ENCODE results near the gene GPR62. TPM values are rescaled to one million over a fixed set of nuclear protein-coding genes. Genes with fewer than 3 reads are reported as not detected.

The GPR62 gene
- polyA plus RNA-seq, 3 donors = not detected

GRCh38 chr3:51969841-51970240 lies 14.7 kb downstream of the GPR62 start:
- TF ChIP-seq CTCF (IDR thresholded peaks at IDR 0.05) = no peak
- H3K4me3 Mint-ChIP-seq = no peak overlapping the region
- intact Hi-C loops (cut with micrococcal nuclease) = no loop called here
- no peak overlapping the region for H3K27ac ChIP-seq (ENCODE audit: low read depth in 1 of 2, low read length in 2 of 2)
- 98% methylated on average over 4 of the region's 4 CpGs for WGBS (ENCODE audit: insufficient coverage)
- H3K9ac ChIP-seq (ENCODE audit: insufficient read depth, low read length, poor library complexity, severe bottlenecking) = no peak overlapping the region
- H3K36me3 Mint-ChIP-seq = peaks cover 10 to 11% of the 10 kb centered on the region in 2 donors
- H3K36me3 ChIP-seq (replicated peaks in 1 of 2; ENCODE audit: control insufficient read depth in 1 of 2, insufficient read depth in 2 of 2, low read length in 2 of 2) = no peaks in the 10 kb centered on the region
- H3K4me1 ChIP-seq (ENCODE audit: control insufficient read depth in 1 of 2, insufficient read depth in 2 of 2, low read length in 2 of 2) = peaks cover 26 to 32% of the 10 kb centered on the region in 2 donors
- H3K27me3 Mint-ChIP-seq (ENCODE audit: low read depth in 3 of 3) = peaks cover 33 to 41% (median 37%) of the 10 kb centered on the region in 3 donors
- no peak overlapping the region for H3K4me3 ChIP-seq (replicated peaks in 1 of 3; ENCODE audit: low read depth in 2 of 3, low read length in 3 of 3)
- no peaks in the 10 kb centered on the region for H3K9me3 ChIP-seq (replicated peaks in 1 of 2; ENCODE audit: control insufficient read depth in 1 of 2, insufficient read depth in 1 of 2, low read length in 2 of 2)
- no peak for DNase-seq
- H3K79me2 ChIP-seq (ENCODE audit: insufficient read depth, low read length) = no peaks in the 10 kb centered on the region
- H2AFZ ChIP-seq (ENCODE audit: insufficient read depth, low read depth, low read length, poor library complexity, severe bottlenecking) = no peak overlapping the region
- H4K20me1 ChIP-seq (ENCODE audit: insufficient read depth, low read length) = peaks cover 4% of the 10 kb centered on the region
- H3K4me1 Mint-ChIP-seq = peaks cover 27% of the 10 kb centered on the region
- peaks cover 0 to 17% (median 0%) of the 10 kb centered on the region in 7 donors for H3K9me3 Mint-ChIP-seq
- peaks cover 10 to 32% of the 10 kb centered on the region in 2 donors for H3K27me3 ChIP-seq (ENCODE audit: control insufficient read depth in 2 of 2, insufficient read depth in 2 of 2, low read length in 2 of 2)
- no peak overlapping the region for H3K4me2 ChIP-seq (replicated peaks; ENCODE audit: extremely low read depth, low read length, poor library complexity, severe bottlenecking)
- H3K27ac Mint-ChIP-seq = no peak overlapping the region

GRCh38 chr3:51970606-51971300 lies 15.6 kb downstream of the GPR62 start:
- Histone ChIP-seq H3K4me2 (replicated peaks; ENCODE audit: extremely low read depth, low read length, poor library complexity, severe bottlenecking) (no peak overlapping the region), H3K27me3 (ENCODE audit: control insufficient read depth in 2 of 2, insufficient read depth in 2 of 2, low read length in 2 of 2) (peaks cover 10 to 26% of the 10 kb centered on the region in 2 donors), H3K4me3 (replicated peaks in 1 of 3; ENCODE audit: low read depth in 2 of 3, low read length in 3 of 3) (no peak overlapping the region), H3K9me3 (replicated peaks in 1 of 2; ENCODE audit: control insufficient read depth in 1 of 2, insufficient read depth in 1 of 2, low read length in 2 of 2) (no peaks in the 10 kb centered on the region), H3K27ac (ENCODE audit: low read depth in 1 of 2, low read length in 2 of 2) (no peak overlapping the region), H3K9ac (ENCODE audit: insufficient read depth, low read length, poor library complexity, severe bottlenecking) (no peak overlapping the region), H3K79me2 (ENCODE audit: insufficient read depth, low read length) (no peaks in the 10 kb centered on the region), H2AFZ (ENCODE audit: insufficient read depth, low read depth, low read length, poor library complexity, severe bottlenecking) (no peak overlapping the region), H4K20me1 (ENCODE audit: insufficient read depth, low read length) (peaks cover 4% of the 10 kb centered on the region), H3K4me1 (ENCODE audit: control insufficient read depth in 1 of 2, insufficient read depth in 2 of 2, low read length in 2 of 2) (peaks cover 32 to 41% of the 10 kb centered on the region in 2 donors), H3K36me3 (replicated peaks in 1 of 2; ENCODE audit: control insufficient read depth in 1 of 2, insufficient read depth in 2 of 2, low read length in 2 of 2) (no peaks in the 10 kb centered on the region)
- Mint-ChIP-seq H3K9me3 (peaks cover 0 to 14% (median 0%) of the 10 kb centered on the region in 7 donors), H3K4me1 (peaks cover 33% of the 10 kb centered on the region), H3K36me3 (peaks cover 6 to 10% of the 10 kb centered on the region in 2 donors), H3K27ac (no peak overlapping the region), H3K27me3 (ENCODE audit: low read depth in 3 of 3) (peaks cover 28 to 32% (median 29%) of the 10 kb centered on the region in 3 donors), H3K4me3 (no peak overlapping the region)
- WGBS (ENCODE audit: insufficient coverage) = 94% methylated on average over 6 of the region's 6 CpGs
- no peak for DNase-seq
- no peak for TF ChIP-seq CTCF (IDR thresholded peaks at IDR 0.05)
- intact Hi-C loops (cut with micrococcal nuclease) = no loop called here
